Measurements from ENCODE around the gene MCCC1.

DNA sequence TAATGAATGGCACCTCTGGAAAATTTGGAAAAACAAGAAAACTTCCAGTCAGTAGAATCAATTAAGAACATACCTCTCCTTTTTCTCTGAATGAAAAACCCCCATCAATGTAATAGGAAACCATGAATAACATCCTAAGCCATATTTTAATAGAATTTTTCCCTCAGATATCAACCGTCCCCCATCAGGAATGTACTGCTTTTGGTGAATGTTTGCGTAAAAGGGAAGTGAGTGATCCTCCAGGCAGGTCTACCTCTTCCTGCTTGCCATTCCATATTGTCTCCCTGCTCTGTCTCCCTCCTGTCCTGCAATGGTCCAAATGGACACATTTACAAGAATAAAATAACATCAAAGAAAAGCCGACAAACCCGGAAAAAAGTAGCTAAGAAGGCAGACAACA lies 32.4 kb upstream of the MCCC1 start:
- TF ChIP-seq, protein P1, sequence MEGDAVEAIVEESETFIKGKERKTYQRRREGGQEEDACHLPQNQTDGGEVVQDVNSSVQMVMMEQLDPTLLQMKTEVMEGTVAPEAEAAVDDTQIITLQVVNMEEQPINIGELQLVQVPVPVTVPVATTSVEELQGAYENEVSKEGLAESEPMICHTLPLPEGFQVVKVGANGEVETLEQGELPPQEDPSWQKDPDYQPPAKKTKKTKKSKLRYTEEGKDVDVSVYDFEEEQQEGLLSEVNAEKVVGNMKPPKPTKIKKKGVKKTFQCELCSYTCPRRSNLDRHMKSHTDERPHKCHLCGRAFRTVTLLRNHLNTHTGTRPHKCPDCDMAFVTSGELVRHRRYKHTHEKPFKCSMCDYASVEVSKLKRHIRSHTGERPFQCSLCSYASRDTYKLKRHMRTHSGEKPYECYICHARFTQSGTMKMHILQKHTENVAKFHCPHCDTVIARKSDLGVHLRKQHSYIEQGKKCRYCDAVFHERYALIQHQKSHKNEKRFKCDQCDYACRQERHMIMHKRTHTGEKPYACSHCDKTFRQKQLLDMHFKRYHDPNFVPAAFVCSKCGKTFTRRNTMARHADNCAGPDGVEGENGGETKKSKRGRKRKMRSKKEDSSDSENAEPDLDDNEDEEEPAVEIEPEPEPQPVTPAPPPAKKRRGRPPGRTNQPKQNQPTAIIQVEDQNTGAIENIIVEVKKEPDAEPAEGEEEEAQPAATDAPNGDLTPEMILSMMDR (IDR thresholded peaks at IDR 0.05; ENCODE audit: low read length) = no peak
- TF ChIP-seq EZH2 (optimal IDR thresholded peaks at IDR 0.05; ENCODE audit: low read depth, low read length) (no peak), EZH2phosphoT487 (IDR thresholded peaks at IDR 0.05; ENCODE audit: low read length) (no peak)

Measured in MM.1S (cell line).